ENCODE results near the gene ZNF787.

The ZNF787 gene

DNA sequence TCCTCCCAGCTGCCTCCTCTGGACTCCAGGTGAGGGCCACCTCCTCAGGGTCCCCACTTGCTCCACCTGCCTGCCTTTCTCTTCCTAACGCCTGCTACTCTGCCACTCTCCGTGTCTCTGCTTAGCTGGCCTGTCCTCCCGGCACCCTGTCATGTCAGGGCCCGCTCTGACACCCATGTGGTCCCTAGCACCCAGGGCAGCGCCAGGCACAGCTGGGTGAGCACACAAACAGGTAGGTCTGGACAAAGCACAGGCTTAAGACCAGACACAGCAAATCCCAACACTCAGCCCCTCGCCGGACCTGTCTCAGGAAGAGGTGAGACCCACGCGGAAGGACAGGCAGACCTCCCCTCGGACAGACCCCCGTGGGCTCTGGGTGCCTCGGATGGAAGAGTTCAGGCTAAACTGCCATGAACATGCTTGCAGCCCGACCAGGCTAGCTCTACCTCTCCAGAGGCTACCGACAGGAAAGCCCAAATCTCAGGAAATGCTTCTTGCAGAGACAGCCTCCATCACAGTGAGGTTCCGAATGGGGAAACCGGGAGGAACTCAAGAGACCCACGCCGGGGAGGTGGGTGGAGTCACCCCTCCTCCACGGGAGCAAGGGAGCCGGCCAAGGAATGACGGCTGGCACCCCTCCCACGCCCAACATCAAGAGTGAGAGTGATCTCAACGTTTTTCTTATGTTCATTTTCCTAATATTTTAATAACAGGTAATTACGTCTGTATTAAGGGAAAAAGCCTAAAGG lies 12.5 kb downstream of the ZNF787 start:
- peak overlapping the region; percentile 16; the same call in 1 of the 2 replicates for H3K27ac ChIP-seq

GRCh38 chr19:56107626-56108351 lies 13.3 kb downstream of the ZNF787 start:
- peak overlapping the region; percentile 91; the same call in 1 of the 2 replicates for H3K27ac ChIP-seq
- TF ChIP-seq, protein P1, sequence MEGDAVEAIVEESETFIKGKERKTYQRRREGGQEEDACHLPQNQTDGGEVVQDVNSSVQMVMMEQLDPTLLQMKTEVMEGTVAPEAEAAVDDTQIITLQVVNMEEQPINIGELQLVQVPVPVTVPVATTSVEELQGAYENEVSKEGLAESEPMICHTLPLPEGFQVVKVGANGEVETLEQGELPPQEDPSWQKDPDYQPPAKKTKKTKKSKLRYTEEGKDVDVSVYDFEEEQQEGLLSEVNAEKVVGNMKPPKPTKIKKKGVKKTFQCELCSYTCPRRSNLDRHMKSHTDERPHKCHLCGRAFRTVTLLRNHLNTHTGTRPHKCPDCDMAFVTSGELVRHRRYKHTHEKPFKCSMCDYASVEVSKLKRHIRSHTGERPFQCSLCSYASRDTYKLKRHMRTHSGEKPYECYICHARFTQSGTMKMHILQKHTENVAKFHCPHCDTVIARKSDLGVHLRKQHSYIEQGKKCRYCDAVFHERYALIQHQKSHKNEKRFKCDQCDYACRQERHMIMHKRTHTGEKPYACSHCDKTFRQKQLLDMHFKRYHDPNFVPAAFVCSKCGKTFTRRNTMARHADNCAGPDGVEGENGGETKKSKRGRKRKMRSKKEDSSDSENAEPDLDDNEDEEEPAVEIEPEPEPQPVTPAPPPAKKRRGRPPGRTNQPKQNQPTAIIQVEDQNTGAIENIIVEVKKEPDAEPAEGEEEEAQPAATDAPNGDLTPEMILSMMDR (conservative IDR thresholded peaks at IDR 0.05) = no peak

More for the DNA sequence above, 12.5 kb downstream of the ZNF787 start:
- TF ChIP-seq, protein P1 (conservative IDR thresholded peaks at IDR 0.05) = no peak

DNA sequence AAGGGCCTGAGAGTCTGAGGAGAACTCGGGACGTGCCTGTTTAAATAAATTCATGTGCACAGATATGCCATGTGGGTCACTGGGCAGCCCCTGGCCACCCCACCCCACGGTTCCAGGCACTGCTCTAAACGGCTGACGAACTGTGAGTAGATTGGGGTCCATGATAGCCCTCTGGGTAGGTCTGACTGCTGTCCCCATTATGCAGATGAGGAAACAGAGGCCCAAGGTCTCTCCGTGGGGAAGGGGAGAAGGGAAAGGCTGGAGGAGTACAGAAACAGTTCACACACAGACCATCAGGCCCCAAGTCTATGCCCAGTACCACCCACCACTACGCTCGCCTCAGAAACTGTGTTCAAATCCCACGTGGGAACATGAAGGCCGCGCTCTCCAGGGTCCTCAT lies 14.1 kb downstream of the ZNF787 start:
- H3K27ac ChIP-seq = peak overlapping the region; percentile 91
- TF ChIP-seq, protein P1 (conservative IDR thresholded peaks at IDR 0.05) = no peak

GRCh38 chr19:56106397-56106849 lies 14.7 kb downstream of the ZNF787 start:
- TF ChIP-seq, protein P1 (conservative IDR thresholded peaks at IDR 0.05) = no peak
- peak overlapping the region; percentile 91 for H3K27ac ChIP-seq

GRCh38 chr19:56105831-56106396 lies 15.2 kb downstream of the ZNF787 start:
- H3K27ac ChIP-seq = peak overlapping the region; percentile 91

GRCh38 chr19:56105090-56105701 lies 15.9 kb downstream of the ZNF787 start:
- TF ChIP-seq, protein P1 (conservative IDR thresholded peaks at IDR 0.05) = peak; percentile 97
- H3K27ac ChIP-seq = peak overlapping the region; percentile 91

DNA sequence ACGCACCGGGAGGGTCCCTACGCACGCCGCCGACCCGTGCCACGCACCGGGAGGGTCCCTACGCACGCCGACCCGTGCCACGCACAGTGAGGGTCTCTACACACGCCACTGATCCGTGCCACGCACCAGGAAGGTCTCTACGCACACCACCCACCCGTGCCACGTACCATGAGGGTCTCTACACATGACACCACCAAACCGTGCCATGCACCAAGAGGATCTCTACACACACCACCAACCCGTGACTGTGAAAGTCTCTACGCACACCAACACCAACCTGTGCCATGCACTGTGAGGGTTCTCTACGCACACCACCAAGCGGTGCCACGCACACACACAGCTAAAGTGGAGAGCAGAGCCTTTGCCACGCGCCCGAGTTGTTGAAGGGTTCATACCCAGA lies 16.7 kb downstream of the ZNF787 start:
- H3K27ac ChIP-seq = peak overlapping the region; percentile 91
- TF ChIP-seq, protein P1 (conservative IDR thresholded peaks at IDR 0.05) = no peak
